Panc1 (cell line): ENCODE data around the gene LPP. TPM values are rescaled to one million over a fixed set of nuclear protein-coding genes. Genes with fewer than 3 reads are reported as not detected.

ENCODE experiments used
- ATAC-seq: fragments of 200-7000 bp; cut with Tn5 transposase; 2 replicates; pipeline ENCODE4 v1.9.1; 2020; ENCODE audit warnings: mild to moderate bottlenecking, moderate library complexity
- BruUV-seq: library from RNA; stranded (reverse); fragments of 400-500 nt; replicated peaks from 2 replicates; lab custom pipeline; 2021; lab: Mats Ljungman, UMichigan
- CTCF ChIA-PET: fragments of 300-600 bp; sonication (Branson Sonifier 250); formaldehyde crosslinking; loops from one replicate; lab custom pipeline; 2022; ENCODE audit warnings: antibody characterized with exemption; lab: Charles Lee
- POLR2A ChIA-PET: fragments of 300-600 bp; sonication (Branson Sonifier 250); formaldehyde crosslinking; loops from one replicate; lab custom pipeline; 2022; ENCODE audit warnings: antibody characterized with exemption; lab: Charles Lee
- DNase-seq: peaks from one replicate; pipeline ENCODE4 v3.0.0-alpha.2; 2010; ENCODE audit warnings: low read depth, low spot score
- H3K27ac ChIP-seq: 2 replicates; pipeline ENCODE4 v1.5.1; 2011; ENCODE audit warnings: mild to moderate bottlenecking, low read length, inconsistent platforms
- H3K27me3 ChIP-seq: fragments of 200-500 bp; sonication (Bioruptor generic); 2 replicates; pipeline ENCODE4 v1.6.0; 2014; ENCODE audit warnings: low read length, inconsistent platforms; ENCODE audit not compliant: control insufficient read depth, insufficient read depth
- H3K36me3 ChIP-seq: fragments of 200-500 bp; sonication (Bioruptor generic); 2 replicates; pipeline ENCODE4 v1.5.1; 2014; ENCODE audit warnings: inconsistent platforms, mild to moderate bottlenecking, low read length, moderate library complexity; ENCODE audit not compliant: control insufficient read depth, insufficient read depth
- H3K4me1 ChIP-seq: 2 replicates; pipeline ENCODE4 v1.5.1; 2011; ENCODE audit warnings: inconsistent platforms, mild to moderate bottlenecking, low read length, moderate library complexity; ENCODE audit not compliant: control insufficient read depth, insufficient read depth
- H3K4me3 ChIP-seq, 2 experiments: 2 replicates each; pipeline ENCODE4 v1.5.1; 2011 to 2012; ENCODE audit warnings: low read depth in 2 of 2, low read length in 2 of 2, mild to moderate bottlenecking in 2 of 2, inconsistent platforms in 1 of 2, moderate library complexity in 1 of 2
- H3K9me3 ChIP-seq: fragments of 200-500 bp; sonication (Bioruptor generic); 2 replicates; pipeline ENCODE4 v1.5.1; 2014; ENCODE audit warnings: low read depth, mild to moderate bottlenecking, inconsistent platforms, low read length, moderate library complexity; ENCODE audit not compliant: control insufficient read depth, insufficient read depth
- CTCF ChIP-seq: fragments of 450-650 bp; IDR thresholded peaks from 2 replicates; pipeline ENCODE4 v1.5.1; 2017; ENCODE audit warnings: mild to moderate bottlenecking
- POLR2AphosphoS5 ChIP-seq: IDR thresholded peaks from 2 replicates; pipeline ENCODE4 v1.6.1; 2012; ENCODE audit warnings: mild to moderate bottlenecking, low read depth, low read length, moderate library complexity
- SIN3A ChIP-seq: IDR thresholded peaks from 2 replicates; pipeline ENCODE4 v1.6.1; 2012; ENCODE audit warnings: low read depth, mild to moderate bottlenecking, low read length, moderate library complexity, borderline replicate concordance; ENCODE audit not compliant: insufficient read depth
- TCF7L2 ChIP-seq: IDR thresholded peaks from 2 replicates; pipeline ENCODE4 v1.6.1; 2011; ENCODE audit warnings: mild to moderate bottlenecking, low read depth, low read length, inconsistent platforms
- in situ Hi-C: cut with HindIII; loops from 2 replicates; pipeline ENCODE4 v1.10.0; 2016; ENCODE audit warnings: low sequenced_read_pairs, low pct_unique_long_range_greater_than_20kb
- intact Hi-C: fragments of 100-400 bp; cut with micrococcal nuclease; formaldehyde crosslinking; loops from one replicate; pipeline ENCODE4 v1.10.0; 2022; ENCODE audit not compliant: unreplicated experiment
- total RNA-seq: library from RNA; stranded (reverse); gene quantifications from one replicate; pipeline ENCODE4 v1.2.1, GENCODE V29; 2021; ENCODE audit not compliant: unreplicated experiment
- TF ChIP-seq, protein P1 (sequence below), 2 experiments: IDR thresholded peaks; 2 replicates each; pipeline ENCODE4 v1.6.1; 2011 to 2012; ENCODE audit warnings: low read depth in 2 of 2, control low read depth in 1 of 2, low read length in 1 of 2, mild to moderate bottlenecking in 1 of 2, moderate library complexity in 1 of 2; ENCODE audit not compliant: insufficient read depth in 1 of 2

Gene LPP
- total RNA-seq, 1 experiment from 2014 or later = 90.0 TPM

DNA sequence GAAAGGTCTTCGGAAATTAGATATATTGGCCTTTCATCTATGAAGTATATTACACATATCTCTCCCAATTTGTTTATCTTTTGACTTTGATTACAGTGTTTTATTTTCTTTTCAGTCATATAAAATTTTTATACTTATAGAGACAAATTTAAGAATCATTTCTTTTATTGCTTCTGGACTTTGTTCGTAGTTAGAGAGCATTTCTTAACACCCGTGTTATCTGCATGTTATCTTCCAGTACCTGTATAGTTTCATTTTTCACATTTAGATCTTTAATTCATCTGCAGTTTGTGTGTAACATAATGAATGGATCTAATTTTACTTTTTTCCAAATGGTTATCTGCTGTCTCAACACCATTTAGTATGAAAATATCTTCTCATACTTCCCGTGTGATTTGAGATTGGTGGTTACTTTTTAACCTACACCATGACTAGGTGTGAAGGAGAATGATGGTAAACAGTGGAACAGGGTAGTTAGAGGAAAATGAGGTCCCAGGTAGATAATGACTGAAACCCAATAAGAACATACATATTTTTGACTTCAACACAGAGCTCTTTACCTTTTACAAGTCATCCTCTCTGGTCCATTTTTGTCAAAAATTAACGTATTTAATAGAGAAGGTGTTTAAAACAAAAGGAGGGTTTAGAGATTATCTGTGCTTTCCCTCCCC is 99.3 kb downstream of the LPP start:
- in situ Hi-C loops (no loop called here), intact Hi-C loops (no loop called here)
- ChIA-PET CTCF (no interaction called here), POLR2A (no interaction called here)
- H3K27ac ChIP-seq = no peak overlapping the region
- DNase-seq (no peak), ATAC-seq (no peak)
- H3K36me3 ChIP-seq = no peaks in the 10 kb centered on the region
- peaks cover 12% of the 10 kb centered on the region for H3K4me1 ChIP-seq
- no TSS peak for BruUV-seq
- H3K27me3 ChIP-seq = no peaks in the 10 kb centered on the region
- TF ChIP-seq POLR2AphosphoS5 (no peak), TCF7L2 (no peak), SIN3A (no peak), CTCF (no peak)
- TF ChIP-seq, protein P1, sequence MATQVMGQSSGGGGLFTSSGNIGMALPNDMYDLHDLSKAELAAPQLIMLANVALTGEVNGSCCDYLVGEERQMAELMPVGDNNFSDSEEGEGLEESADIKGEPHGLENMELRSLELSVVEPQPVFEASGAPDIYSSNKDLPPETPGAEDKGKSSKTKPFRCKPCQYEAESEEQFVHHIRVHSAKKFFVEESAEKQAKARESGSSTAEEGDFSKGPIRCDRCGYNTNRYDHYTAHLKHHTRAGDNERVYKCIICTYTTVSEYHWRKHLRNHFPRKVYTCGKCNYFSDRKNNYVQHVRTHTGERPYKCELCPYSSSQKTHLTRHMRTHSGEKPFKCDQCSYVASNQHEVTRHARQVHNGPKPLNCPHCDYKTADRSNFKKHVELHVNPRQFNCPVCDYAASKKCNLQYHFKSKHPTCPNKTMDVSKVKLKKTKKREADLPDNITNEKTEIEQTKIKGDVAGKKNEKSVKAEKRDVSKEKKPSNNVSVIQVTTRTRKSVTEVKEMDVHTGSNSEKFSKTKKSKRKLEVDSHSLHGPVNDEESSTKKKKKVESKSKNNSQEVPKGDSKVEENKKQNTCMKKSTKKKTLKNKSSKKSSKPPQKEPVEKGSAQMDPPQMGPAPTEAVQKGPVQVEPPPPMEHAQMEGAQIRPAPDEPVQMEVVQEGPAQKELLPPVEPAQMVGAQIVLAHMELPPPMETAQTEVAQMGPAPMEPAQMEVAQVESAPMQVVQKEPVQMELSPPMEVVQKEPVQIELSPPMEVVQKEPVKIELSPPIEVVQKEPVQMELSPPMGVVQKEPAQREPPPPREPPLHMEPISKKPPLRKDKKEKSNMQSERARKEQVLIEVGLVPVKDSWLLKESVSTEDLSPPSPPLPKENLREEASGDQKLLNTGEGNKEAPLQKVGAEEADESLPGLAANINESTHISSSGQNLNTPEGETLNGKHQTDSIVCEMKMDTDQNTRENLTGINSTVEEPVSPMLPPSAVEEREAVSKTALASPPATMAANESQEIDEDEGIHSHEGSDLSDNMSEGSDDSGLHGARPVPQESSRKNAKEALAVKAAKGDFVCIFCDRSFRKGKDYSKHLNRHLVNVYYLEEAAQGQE (IDR thresholded peaks at IDR 0.05; ENCODE audit: insufficient read depth in 1 of 2, low read depth in 2 of 2, low read length in 1 of 2) = no peak
- peaks cover 2% of the 10 kb centered on the region; the same call in 1 of the 2 replicates for H3K9me3 ChIP-seq
- no peak overlapping the region for H3K4me3 ChIP-seq

DNA sequence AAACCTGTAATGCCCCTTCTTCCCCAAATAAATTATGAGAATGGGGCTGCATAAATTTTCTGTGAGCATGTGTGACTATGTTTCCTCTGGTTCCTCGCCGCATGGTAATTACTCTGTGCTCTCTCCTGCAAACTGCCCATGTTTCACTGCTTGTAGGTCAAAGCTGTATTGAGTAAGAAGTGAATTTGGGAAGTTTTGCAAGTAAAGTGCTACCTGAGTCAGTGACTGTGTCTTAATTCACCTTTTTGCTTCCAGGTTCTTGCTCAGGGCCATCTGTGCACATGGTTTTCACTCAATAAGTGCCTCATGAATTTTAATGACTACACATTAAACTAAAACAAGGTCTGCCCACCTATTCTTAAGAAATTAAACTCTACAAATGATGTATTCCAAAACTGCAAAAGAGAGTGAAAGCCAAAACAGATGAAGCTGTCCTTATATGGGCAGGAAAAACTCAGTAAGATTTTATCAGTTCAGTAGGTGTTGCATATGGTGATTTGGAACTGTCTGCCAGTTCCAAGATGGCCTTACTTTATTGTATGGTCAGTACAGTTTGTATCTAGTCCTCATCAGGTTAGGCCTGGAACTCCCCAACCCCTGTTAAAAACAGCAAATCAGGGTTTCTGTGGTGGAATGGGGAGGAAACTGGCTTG is 100.0 kb downstream of the LPP start:
- no peak overlapping the region for H3K4me3 ChIP-seq
- CTCF ChIA-PET = no interaction called here
- in situ Hi-C loops = no loop called here
- H3K36me3 ChIP-seq = no peaks in the 10 kb centered on the region
- peaks cover 16% of the 10 kb centered on the region for H3K4me1 ChIP-seq
- TF ChIP-seq TCF7L2 (no peak), CTCF (no peak), POLR2AphosphoS5 (no peak), SIN3A (no peak)
- TF ChIP-seq, protein P1 (IDR thresholded peaks at IDR 0.05; ENCODE audit: insufficient read depth in 1 of 2, low read depth in 2 of 2, low read length in 1 of 2) = no peak
- intact Hi-C loops = no loop called here
- BruUV-seq = no TSS peak
- no peak for DNase-seq
- H3K9me3 ChIP-seq = peaks cover 2% of the 10 kb centered on the region; the same call in 1 of the 2 replicates
- no peaks in the 10 kb centered on the region for H3K27me3 ChIP-seq
- POLR2A ChIA-PET = no interaction called here
- ATAC-seq = no peak
- no peak overlapping the region for H3K27ac ChIP-seq
